ENCODE results near the gene YIF1B.

The YIF1B gene

GRCh38 chr19:38304866-38305429 is 10.8 kb downstream of the YIF1B start:
- no peak for ATAC-seq
- no peak for DNase-seq

GRCh38 chr19:38304352-38304865 is 11.3 kb downstream of the YIF1B start:
- ATAC-seq = no peak
- DNase-seq = no peak

- no peak for DNase-seq
- ATAC-seq = no peak
Observed at GRCh38 chr19:38303517-38304351, 12.0 kb downstream of the YIF1B start, which contains the start of gene C19orf33. Gene C19orf33 (plus strand): TSS chr19:38304251. CDS start chr19:38304262, 11 bp downstream.

GRCh38 chr19:38298821-38299680 is 16.7 kb downstream of the YIF1B start:
- ATAC-seq (no peak), DNase-seq (no peak)

GRCh38 chr19:38294090-38294489 is 21.7 kb downstream of the YIF1B start:
- DNase-seq = no peak
- ATAC-seq = no peak

- DNase-seq (no peak), ATAC-seq (no peak)
Observed at GRCh38 chr19:38293281-38293680, 22.5 kb downstream of the YIF1B start.

GRCh38 chr19:38291855-38292254 is 23.9 kb downstream of the YIF1B start:
- ATAC-seq = no peak
- DNase-seq = no peak

- ATAC-seq = no peak
- DNase-seq = no peak
Observed at GRCh38 chr19:38290631-38291147, 25.1 kb downstream of the YIF1B start.

- DNase-seq (no peak), ATAC-seq (no peak)
Observed at GRCh38 chr19:38289955-38290354, 25.8 kb downstream of the YIF1B start.

- DNase-seq = no peak
- ATAC-seq = no peak
Observed at GRCh38 chr19:38288123-38288855, 27.5 kb downstream of the YIF1B start.

- ATAC-seq (no peak), DNase-seq (no peak)
Observed at GRCh38 chr19:38287604-38288003, 28.1 kb downstream of the YIF1B start.

GRCh38 chr19:38285567-38285966 is 30.2 kb downstream of the YIF1B start:
- DNase-seq (no peak), ATAC-seq (no peak)

- DNase-seq = no peak
- ATAC-seq = no peak
Observed at GRCh38 chr19:38284422-38284821, 31.3 kb downstream of the YIF1B start.

- DNase-seq (no peak), ATAC-seq (no peak)
Observed at GRCh38 chr19:38283271-38283670, 32.5 kb downstream of the YIF1B start.

GRCh38 chr19:38281811-38282566 is 33.8 kb downstream of the YIF1B start:
- no peak for DNase-seq
- ATAC-seq = no peak

GRCh38 chr19:38280030-38280921 is 35.5 kb downstream of the YIF1B start:
- no peak for DNase-seq
- no peak for ATAC-seq

GRCh38 chr19:38278751-38279150 is 37.0 kb downstream of the YIF1B start:
- no peak for DNase-seq
- no peak for ATAC-seq

GRCh38 chr19:38277969-38278680 is 37.6 kb downstream of the YIF1B start:
- DNase-seq (no peak), ATAC-seq (no peak)

- DNase-seq (no peak), ATAC-seq (no peak)
Observed at GRCh38 chr19:38277549-38277948, 38.2 kb downstream of the YIF1B start.
